HepG2 (cell line): Measurements from ENCODE around the gene PPP6R2. TPM values are rescaled to one million over a fixed set of nuclear protein-coding genes. Genes with fewer than 3 reads are reported as not detected.

ENCODE experiments used
- ATAC-seq: fragments of 200-7000 bp; cut with Tn5 transposase; 3 replicates; pipeline ENCODE4 v1.9.1; 2020; ENCODE audit warnings: mild to moderate bottlenecking, moderate library complexity
- BruUV-seq: library from RNA; stranded (reverse); fragments of 400-500 nt; replicated peaks from 2 replicates; lab custom pipeline; 2021; lab: Mats Ljungman, UMichigan
- CTCF ChIA-PET: fragments of 300-600 bp; formaldehyde crosslinking; extraction: SDS; loops from one replicate; lab custom pipeline; 2021; ENCODE audit warnings: low total read pairs, inconsistent platforms, low intra/inter-chr PET ratio; lab: Yijun Ruan, JAX
- POLR2A ChIA-PET: fragments of 350-600 bp; sonication (Branson Sonifier 250); formaldehyde crosslinking; loops from one replicate; lab custom pipeline; 2020; ENCODE audit warnings: antibody characterized with exemption, inconsistent platforms; lab: Yijun Ruan, JAX
- DNase-seq: peaks from one replicate; pipeline ENCODE4 v3.0.0-alpha.2; 2015; ENCODE audit warnings: low spot score
- FAIRE-seq: peaks from 3 replicates; lab custom pipeline; 2011; peaks lifted over from hg19 to GRCh38; lab: Jason Lieb, UNC
- H2AFZ ChIP-seq: one replicate; pipeline ENCODE4 v1.6.1; 2011; ENCODE audit warnings: low read length, inconsistent platforms
- H3K27ac ChIP-seq: fragments of 300-600 bp; 3 replicates; pipeline ENCODE4 v1.8.0; 2011; ENCODE audit warnings: mixed run types, mild to moderate bottlenecking, mixed read lengths, low read length, inconsistent platforms; ENCODE audit not compliant: insufficient read depth; ENCODE audit errors: extremely low read length
- H3K27me3 ChIP-seq, 2 experiments: fragments of 200-600 bp in 1 of 2; 2 replicates in 1 of 2; 3 replicates in 1 of 2; pipeline versions ENCODE4 v1.6.0 to v1.8.0; 2011; ENCODE audit warnings: low read length in 2 of 2, mild to moderate bottlenecking in 2 of 2, moderate library complexity in 2 of 2, inconsistent platforms in 1 of 2; ENCODE audit not compliant: insufficient read depth in 2 of 2, control insufficient read depth in 1 of 2
- H3K36me3 ChIP-seq, 2 experiments: fragments of 200-600 bp in 1 of 2; replicated peaks in 1 of 2; 2 replicates in 1 of 2; 3 replicates in 1 of 2; pipeline versions ENCODE4 v1.5.1 to v1.8.0; 2011; ENCODE audit warnings: low read length in 2 of 2, inconsistent platforms in 1 of 2; ENCODE audit not compliant: insufficient read depth in 2 of 2, control insufficient read depth in 1 of 2
- H3K4me1 ChIP-seq: 2 replicates; pipeline ENCODE4 v1.5.1; 2012; ENCODE audit warnings: low read length, inconsistent platforms; ENCODE audit not compliant: insufficient read depth
- H3K4me2 ChIP-seq: 2 replicates; pipeline ENCODE4 v1.6.0; 2011; ENCODE audit warnings: low read depth, low read length, inconsistent platforms
- H3K4me3 ChIP-seq, 3 experiments: fragments of 200-600 bp in 1 of 3; sonication (generic), shearing (Covaris generic) in 1 of 3; replicated peaks in 1 of 3; 2 replicates each; pipeline ENCODE4 v1.5.1; 2011 to 2016; ENCODE audit warnings: low read length in 3 of 3, inconsistent platforms in 2 of 3, low read depth in 2 of 3, mild to moderate bottlenecking in 2 of 3, control low read depth in 1 of 3, mixed read lengths in 1 of 3; ENCODE audit not compliant: insufficient read depth in 1 of 3
- H3K79me2 ChIP-seq: one replicate; pipeline ENCODE4 v1.6.1; 2011; ENCODE audit warnings: low read length, inconsistent platforms; ENCODE audit not compliant: insufficient read depth
- H3K9ac ChIP-seq: 2 replicates; pipeline ENCODE4 v1.6.0; 2011; ENCODE audit warnings: mild to moderate bottlenecking, low read depth, low read length, inconsistent platforms; ENCODE audit not compliant: insufficient read depth
- H3K9me3 ChIP-seq: 2 replicates; pipeline ENCODE4 v1.5.1; 2012; ENCODE audit warnings: mild to moderate bottlenecking, low read length
- H4K20me1 ChIP-seq: 2 replicates; pipeline ENCODE4 v1.6.0; 2011; ENCODE audit warnings: inconsistent platforms, mild to moderate bottlenecking, low read length, moderate library complexity; ENCODE audit not compliant: insufficient read depth
- GTF3A ChIP-seq: sonication (generic); formaldehyde crosslinking; conservative IDR thresholded peaks from 2 replicates; pipeline ENCODE4 v1.4.0; 2020; ENCODE audit warnings: mild to moderate bottlenecking, missing genetic modification reagents
- HCFC1 ChIP-seq: fragments of 150-350 bp; IDR thresholded peaks from 2 replicates; pipeline ENCODE4 v1.6.1; 2014; ENCODE audit warnings: low read depth, low read length
- SNAPC4 ChIP-seq: sonication (generic); formaldehyde crosslinking; IDR thresholded peaks from 2 replicates; pipeline ENCODE4 v1.4.0; 2020; ENCODE audit warnings: mild to moderate bottlenecking, missing genetic modification reagents
- ZNF407 ChIP-seq: sonication (generic); formaldehyde crosslinking; IDR thresholded peaks from one replicate; pipeline ENCODE4 v1.5.1; 2020; ENCODE audit warnings: mild to moderate bottlenecking, missing genetic modification reagents; ENCODE audit errors: not compliant biosample characterization
- ZNF615 ChIP-seq: sonication (generic); formaldehyde crosslinking; IDR thresholded peaks from 2 replicates; pipeline ENCODE4 v1.5.0; 2020; ENCODE audit warnings: mild to moderate bottlenecking, missing genetic modification reagents, borderline replicate concordance
- ZNF777 ChIP-seq: sonication (generic); formaldehyde crosslinking; IDR thresholded peaks from 2 replicates; pipeline ENCODE4 v1.4.0; 2020; ENCODE audit warnings: missing genetic modification reagents
- WGBS: methylation state at CpG from one replicate; pipeline ENCODE4 v1.1.6; 2017; ENCODE audit warnings: low lambda C conversion rate; 5-methylcytosine and 5-hydroxymethylcytosine counted together
- in situ Hi-C: cut with HindIII; loops from 2 replicates; pipeline ENCODE4 v1.10.0; 2017; ENCODE audit warnings: low pct_unique_long_range_greater_than_20kb; ENCODE audit not compliant: extremely low pct_ligation_motif_present
- intact Hi-C: fragments of 100-400 bp; cut with micrococcal nuclease; formaldehyde crosslinking; loops from one replicate; pipeline ENCODE4 v1.10.0; 2022; ENCODE audit not compliant: unreplicated experiment
- polyA plus RNA-seq, 8 experiments: library from polyadenylated mRNA; depleted of rRNA in 3 of 8; stranded (reverse) in 7 of 8; unstranded in 1 of 8; fragments of >200 nt; fragmentation: Illumina TruSeq in 4 of 8; extraction: Trizol in 4 of 8; gene quantifications; 2 replicates each; pipeline versions ENCODE4 v1.2.1 to v1.2.3, GENCODE V29; 2011 to 2016; ENCODE audit warnings: low read depth in 4 of 8, missing spikeins in 1 of 8, mixed read lengths in 1 of 8; ENCODE audit not compliant: insufficient read depth in 1 of 8
- total RNA-seq, 5 experiments: library from RNA; depleted of rRNA; stranded (reverse); fragments of >200 nt; fragmentation: Illumina TruSeq; extraction: Trizol; gene quantifications; 2 replicates each; pipeline ENCODE4 v1.2.3, GENCODE V29; 2016; ENCODE audit warnings: low read depth in 1 of 5
- TF ChIP-seq, protein P1 (sequence below): sonication (generic); formaldehyde crosslinking; IDR thresholded peaks from 2 replicates; pipeline ENCODE4 v1.4.0; 2020; ENCODE audit warnings: missing genetic modification reagents

PPP6R2 gene
- total and polyA plus RNA-seq, 2 of the 13 experiments (the other 11 are each of a cell fraction or from before 2014, with no cell fraction given), result 55.0 to 102 TPM

DNA sequence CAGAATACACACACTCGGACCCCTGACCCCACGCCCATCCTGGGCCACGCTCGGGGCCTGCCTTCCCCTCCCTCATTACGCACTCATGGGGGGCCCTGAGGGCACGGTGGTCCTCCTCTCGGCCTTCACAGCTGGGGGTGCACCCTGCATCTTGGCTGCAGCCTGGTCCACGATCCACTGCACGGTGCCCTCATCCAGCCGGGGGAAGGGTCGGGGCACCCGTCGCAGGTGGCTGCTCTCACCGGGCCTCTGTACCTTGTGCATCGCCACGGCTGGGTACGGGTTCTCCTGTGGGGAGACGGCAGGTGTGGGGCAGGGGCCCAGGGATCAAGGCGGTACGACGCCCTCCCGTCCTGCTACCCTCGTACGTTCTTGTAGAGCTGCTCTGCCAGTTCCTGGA, 121.3 kb downstream of the PPP6R2 start:
- WGBS, result 93% methylated on average over 22 of the region's 24 CpGs
- H3K4me3 ChIP-seq, result no peak overlapping the region
- H3K27ac ChIP-seq, result no peak overlapping the region
- FAIRE-seq (no peak), ATAC-seq (no peak), DNase-seq (no peak)
- H2AFZ ChIP-seq, result no peak overlapping the region
- CTCF ChIA-PET, result no interaction called here
- BruUV-seq, result no TSS peak
- H3K79me2 ChIP-seq, result peaks cover 4% of the 10 kb centered on the region
- no peaks in the 10 kb centered on the region for H3K4me1 ChIP-seq
- in situ Hi-C loops, result no loop called here
- no peaks in the 10 kb centered on the region for H3K27me3 ChIP-seq
- peaks cover 35 to 65% of the 10 kb centered on the region in 2 experiments; a peak in 4 of 5 replicates for H3K36me3 ChIP-seq
- no peaks in the 10 kb centered on the region for H4K20me1 ChIP-seq
- no peak overlapping the region for H3K9ac ChIP-seq
- POLR2A ChIA-PET, result no interaction called here
- intact Hi-C loops, result no loop called here
- H3K4me2 ChIP-seq, result no peak overlapping the region
- no peaks in the 10 kb centered on the region for H3K9me3 ChIP-seq
- TF ChIP-seq HCFC1 (no peak), ZNF615 (CRISPR knock-in tag) (no peak), ZNF777 (CRISPR knock-in tag) (no peak), SNAPC4 (CRISPR knock-in tag) (no peak), GTF3A (no peak), ZNF407 (CRISPR knock-in tag) (no peak)
- TF ChIP-seq, protein P1, sequence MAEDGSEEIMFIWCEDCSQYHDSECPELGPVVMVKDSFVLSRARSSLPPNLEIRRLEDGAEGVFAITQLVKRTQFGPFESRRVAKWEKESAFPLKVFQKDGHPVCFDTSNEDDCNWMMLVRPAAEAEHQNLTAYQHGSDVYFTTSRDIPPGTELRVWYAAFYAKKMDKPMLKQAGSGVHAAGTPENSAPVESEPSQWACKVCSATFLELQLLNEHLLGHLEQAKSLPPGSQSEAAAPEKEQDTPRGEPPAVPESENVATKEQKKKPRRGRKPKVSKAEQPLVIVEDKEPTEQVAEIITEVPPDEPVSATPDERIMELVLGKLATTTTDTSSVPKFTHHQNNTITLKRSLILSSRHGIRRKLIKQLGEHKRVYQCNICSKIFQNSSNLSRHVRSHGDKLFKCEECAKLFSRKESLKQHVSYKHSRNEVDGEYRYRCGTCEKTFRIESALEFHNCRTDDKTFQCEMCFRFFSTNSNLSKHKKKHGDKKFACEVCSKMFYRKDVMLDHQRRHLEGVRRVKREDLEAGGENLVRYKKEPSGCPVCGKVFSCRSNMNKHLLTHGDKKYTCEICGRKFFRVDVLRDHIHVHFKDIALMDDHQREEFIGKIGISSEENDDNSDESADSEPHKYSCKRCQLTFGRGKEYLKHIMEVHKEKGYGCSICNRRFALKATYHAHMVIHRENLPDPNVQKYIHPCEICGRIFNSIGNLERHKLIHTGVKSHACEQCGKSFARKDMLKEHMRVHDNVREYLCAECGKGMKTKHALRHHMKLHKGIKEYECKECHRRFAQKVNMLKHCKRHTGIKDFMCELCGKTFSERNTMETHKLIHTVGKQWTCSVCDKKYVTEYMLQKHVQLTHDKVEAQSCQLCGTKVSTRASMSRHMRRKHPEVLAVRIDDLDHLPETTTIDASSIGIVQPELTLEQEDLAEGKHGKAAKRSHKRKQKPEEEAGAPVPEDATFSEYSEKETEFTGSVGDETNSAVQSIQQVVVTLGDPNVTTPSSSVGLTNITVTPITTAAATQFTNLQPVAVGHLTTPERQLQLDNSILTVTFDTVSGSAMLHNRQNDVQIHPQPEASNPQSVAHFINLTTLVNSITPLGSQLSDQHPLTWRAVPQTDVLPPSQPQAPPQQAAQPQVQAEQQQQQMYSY, result no peak
